GM19238 (cell line): ENCODE data around the gene THAP7.
"Not testable (repeated sequence)": the region's sequence is repeated elsewhere in the genome, so short reads cannot be mapped to it uniquely, and the experiment has no call there.

ENCODE experiments used
- DNase-seq: peaks from one replicate; pipeline ENCODE4 v3.0.0; 2011; ENCODE audit warnings: low spot score; ENCODE audit not compliant: insufficient read length

Gene THAP7

DNA sequence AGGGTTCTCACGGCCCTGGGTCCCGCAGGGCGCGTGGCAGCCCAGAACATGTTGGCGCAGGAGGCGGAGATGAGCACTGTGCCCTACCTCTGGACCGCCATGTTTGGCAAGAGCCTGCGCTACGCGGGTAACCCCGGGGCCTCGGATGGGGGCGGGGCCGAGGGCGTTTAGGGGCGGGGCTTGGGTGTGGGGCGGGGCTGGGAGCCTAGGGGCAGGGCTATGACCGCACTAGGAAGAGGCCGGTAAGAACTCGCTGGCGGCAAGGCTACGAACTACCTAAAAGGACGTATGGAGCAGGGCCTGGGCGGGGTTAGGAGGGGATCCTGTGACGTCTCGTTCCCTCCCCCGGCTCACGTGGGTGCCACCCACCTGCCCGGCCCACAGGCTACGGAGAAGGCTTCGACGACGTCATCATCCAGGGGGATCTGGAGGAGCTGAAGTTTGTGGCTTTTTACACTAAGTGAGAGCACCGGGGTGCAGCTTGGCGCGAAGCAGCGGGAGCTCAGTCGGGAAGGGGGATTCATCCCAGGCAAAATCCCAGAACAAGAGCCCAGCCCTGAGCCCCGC, 22.6 kb downstream of the THAP7 start:
- DNase-seq = no peak

DNA sequence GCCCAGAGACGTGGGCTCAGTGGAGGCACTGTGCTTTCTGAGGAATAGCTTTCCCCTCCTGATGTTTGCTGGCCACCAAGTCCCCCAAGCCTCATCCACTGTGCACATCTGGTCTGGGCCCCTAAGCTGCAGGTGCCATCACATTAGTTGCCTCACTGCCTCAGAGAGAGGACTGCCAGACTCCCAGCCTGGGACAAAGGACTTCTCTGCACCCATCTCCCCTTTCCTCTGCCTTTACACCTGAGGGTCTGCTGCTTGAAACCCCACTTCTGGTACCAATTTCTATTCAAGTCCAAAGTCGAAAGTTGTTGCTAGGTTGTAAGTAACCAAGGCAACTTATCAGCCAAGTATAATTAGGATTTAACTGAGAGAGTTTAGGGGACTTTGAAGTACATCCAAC, 23.5 kb downstream of the THAP7 start:
- DNase-seq = no peak

DNA sequence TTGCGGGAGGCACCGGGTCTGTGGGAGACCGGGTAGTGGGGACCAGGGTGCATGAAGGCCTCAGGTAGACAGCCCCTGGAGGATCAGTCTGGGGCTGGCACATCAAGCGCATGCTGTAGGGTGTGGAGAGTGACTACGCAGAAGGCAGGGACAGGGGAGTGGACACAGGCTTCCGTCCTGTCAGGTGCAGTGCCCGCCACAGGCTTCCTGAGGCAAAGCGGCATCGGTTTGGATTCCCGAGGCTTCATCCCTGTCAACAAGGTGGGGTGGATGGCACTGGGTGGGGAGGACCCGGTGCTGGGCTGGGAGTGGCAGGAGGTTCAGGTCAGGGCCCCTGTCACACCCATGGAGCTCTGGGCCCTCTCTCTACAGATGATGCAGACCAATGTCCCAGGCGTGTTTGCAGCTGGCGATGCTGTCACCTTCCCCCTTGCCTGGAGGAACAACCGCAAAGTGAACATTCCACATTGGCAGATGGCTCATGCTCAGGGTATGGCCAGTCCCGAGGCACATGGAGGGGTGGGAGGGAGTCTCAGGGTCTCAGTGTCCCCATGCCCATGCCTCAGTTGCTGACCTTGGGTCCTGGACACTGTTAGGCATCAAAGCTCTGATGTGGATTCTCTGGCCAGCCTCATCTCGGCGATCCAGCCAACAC, 24.3 kb downstream of the THAP7 start:
- DNase-seq = no peak

DNA sequence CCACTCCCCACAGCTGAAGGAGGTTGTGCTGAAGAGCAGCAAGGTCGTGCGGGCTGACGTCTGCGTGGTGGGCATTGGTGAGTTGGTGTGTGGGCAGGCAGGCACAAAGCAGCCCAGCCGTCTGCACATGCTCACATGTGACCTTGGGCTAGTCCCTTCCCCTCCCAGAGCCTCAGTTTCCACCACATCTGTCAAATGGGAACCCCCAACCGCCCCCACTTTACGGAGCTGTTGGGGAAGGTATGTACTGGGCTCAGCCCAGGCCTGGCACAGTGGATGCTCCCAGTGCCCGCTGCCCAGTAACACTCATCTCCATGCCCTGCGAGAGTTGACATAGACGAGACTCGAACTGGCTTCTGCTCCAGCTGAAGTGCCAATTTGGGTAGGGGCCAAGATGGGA, 24.9 kb downstream of the THAP7 start:
- no peak for DNase-seq

DNA sequence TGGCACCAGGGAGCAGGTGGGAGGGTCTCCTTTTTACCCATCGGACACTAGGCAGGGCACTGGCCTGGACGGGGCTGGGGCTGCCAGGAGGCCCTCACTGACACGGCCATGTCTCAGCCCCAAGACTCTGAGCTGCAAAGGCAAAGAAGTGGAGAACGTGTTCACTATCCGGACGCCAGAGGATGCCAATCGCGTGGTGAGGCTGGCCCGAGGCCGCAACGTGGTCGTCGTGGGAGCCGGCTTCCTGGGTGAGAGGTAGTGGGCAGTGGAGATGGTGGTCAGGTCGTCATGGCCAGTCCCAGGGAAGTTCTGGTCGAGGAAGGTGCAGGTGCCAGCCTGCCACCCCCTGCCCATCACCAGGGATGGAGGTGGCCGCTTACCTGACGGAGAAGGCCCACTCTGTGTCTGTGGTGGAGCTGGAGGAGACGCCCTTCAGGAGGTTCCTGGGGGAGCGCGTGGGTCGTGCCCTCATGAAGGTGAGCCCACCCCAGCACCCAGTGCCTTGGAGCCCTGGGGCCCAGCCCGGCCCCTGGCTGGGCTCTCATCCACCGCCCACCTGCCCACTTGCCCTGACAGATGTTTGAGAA, 25.5 kb downstream of the THAP7 start:
- no peak for DNase-seq

DNA sequence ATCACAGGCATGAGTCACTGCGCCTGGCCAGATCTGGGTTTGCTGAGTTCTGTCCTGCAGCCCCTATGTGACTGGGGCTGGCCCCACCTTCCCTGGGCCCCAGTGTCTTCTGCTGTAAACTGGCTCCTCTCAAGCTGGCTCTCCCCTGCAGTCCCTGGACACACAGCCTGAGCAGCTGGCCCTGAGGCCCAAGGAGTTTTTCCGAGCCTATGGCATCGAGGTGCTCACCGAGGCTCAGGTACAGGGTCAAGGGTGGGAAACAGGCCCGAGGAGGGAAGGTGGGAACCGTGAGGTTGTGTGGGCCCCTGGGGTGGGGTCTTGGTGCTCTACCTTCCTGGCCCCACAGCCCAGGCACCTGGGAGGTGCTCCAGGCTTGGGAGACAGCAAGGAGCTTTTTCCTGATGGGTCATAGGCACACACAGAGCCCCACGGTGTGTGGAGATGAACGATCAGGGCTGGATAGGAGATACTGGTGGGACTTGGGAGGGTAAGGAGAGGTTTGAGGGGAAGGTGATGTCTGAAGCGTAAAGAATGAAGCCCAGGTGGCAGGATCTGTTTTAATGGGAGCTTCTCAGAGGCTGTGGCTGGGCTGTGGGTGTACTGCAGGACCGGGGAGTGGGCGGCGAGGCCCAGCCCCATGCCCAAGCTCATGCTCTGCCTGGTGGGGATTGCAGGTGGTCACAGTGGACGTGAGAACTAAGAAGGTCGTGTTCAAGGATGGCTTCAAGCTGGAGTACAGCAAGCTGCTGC, 26.2 kb downstream of the THAP7 start:
- no peak for DNase-seq

DNA sequence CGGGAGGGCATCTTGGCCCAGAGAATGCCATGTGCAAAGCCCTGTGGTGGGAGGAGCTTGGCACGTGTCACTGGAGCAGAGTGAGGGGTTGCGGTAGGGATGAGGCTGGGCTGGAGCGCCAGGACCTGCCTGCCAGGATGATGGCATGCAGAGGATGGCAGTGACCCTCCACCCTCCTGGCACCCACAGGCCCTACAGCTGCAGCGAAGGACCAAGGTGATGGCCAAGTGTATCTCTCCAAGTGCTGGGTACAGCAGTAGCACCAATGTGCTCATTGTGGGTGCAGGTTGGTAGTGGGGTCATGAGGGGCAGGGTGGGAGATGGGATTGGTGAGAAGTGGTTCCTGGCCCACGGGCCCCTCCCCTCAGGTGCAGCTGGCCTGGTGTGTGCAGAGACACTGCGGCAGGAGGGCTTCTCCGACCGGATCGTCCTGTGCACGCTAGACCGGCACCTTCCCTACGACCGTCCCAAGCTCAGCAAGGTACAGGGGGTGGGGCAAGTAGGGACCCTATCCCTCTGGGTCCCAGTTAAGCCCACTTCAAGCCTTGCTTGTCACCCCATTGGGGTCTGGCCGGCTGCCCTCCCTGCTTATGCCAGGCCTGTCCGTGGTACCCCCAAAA, 27.5 kb downstream of the THAP7 start:
- DNase-seq = no peak

DNA sequence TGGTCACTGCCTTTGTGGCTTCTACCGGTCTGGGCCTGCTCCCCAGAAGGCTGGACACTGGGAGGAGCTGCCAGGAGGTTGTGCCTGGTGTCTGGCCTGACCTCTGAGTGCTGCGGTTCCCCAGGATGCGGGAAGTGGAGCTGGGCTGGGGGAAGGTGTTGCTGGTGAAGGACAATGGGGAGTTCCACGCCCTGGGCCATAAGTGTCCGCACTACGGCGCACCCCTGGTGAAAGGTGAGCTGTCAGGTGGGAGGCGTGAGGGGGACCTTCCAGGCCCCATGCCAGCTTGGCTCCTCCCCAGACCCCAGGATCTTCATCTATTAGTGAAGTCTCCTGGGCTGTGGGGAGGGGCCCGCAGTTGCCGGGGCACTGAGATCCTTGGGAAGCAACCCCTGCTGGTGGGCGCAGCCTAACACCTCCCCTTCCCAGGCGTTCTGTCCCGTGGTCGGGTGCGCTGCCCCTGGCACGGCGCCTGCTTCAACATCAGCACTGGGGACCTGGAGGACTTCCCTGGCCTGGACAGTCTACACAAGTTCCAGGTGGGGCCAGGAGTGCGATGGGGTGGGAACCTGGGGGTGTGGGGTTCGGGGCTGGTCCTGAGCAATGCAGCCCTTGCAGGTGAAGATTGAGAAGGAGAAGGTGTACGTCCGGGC, 28.2 kb downstream of the THAP7 start:
- no peak for DNase-seq

DNA sequence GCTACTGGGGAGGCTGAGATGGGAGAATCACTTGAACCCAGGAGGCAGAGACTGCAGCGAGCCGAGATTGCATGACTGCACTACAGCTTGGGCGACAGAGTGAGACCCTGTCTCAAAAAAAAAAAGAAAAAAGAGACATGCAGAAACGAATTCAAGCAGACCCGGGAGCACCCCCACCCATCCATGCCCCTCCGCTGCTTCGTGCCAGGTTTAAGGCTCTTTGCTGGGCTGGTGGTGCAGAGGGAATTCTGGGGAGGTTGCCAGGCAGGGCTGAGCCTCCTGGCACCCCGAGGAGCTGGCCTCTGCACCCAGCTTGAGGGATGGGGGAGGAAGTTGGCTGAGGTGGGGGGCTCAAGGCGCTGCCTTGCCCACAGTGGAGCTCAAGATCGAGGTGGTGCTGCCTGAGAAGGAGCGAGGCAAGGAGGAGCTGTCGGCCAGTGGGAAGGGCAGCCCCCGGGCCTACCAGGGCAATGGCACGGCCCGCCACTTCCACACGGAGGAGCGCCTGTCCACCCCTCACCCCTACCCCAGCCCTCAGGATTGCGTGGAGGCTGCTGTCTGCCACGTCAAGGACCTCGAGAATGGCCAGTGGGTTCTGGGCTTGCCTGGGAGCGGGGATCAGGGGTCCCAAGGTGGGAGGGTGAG, 28.9 kb downstream of the THAP7 start:
- no peak for DNase-seq

DNA sequence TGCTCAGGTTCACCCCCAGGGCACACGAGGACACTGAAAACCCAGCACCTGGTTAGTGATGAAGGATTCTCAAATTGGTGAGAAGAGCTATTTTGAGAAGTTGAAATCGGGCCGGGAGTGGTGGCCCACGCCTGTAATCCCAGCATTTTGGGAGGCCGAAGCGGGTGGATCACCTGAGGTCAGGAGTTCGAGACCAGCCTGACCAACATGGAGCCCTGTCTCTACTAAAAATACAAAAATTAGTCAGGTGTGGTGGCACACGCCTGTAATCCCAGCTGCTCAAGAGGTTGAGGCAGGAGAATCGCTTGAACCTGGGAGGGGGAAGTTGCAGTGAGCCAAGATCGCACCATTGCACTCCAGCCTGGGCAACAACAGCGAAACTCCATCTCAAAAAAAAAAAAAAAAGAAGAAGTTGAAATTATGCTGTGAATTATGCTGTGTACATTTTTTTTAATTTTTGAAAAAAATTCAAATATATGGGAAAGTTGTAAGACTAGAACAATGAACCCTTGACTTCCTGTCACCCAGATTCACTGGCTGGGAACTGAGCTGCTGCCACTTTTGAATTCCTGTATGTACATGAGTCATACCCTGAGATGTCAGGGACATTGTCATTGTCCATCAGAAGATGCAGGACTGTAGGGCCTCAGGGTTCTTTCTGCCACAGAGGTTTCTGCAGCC, 29.8 kb downstream of the THAP7 start:
- not testable (repeated sequence) for DNase-seq

DNA sequence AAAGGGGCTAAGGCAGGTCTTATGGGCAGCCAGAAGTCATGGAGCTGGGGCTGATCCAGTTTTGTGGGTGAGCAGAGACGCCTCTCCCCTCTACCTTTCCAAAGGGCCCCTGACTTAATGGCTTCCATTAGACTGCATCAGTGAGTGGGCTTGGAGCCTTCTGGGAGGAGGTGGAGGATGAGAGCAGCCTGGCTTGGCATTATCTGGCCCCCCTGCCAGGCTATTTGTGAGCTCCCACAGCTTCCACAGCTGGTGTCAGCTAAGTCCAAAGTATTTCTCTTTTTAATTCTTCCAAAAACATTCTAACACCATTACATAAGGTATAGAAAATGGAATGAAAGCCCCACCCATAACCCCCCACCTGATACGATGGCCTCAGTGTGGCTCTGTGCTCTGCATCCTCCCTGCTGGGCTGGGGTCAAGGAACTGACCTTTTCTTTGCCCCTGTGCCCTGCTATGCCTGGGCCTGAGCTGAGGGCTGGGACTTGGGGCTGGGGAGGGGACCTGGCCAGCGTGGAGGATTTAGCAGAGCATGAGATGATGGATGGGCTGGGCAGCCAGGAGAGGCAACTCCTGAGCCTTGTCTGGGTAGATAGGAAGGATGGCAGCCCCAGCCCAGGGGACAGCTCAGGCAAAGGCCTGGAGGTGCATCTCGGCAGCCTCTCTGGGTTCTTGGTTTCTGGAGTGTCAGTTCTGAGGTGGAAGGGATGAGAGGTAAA, 30.8 kb downstream of the THAP7 start:
- no peak for DNase-seq

DNA sequence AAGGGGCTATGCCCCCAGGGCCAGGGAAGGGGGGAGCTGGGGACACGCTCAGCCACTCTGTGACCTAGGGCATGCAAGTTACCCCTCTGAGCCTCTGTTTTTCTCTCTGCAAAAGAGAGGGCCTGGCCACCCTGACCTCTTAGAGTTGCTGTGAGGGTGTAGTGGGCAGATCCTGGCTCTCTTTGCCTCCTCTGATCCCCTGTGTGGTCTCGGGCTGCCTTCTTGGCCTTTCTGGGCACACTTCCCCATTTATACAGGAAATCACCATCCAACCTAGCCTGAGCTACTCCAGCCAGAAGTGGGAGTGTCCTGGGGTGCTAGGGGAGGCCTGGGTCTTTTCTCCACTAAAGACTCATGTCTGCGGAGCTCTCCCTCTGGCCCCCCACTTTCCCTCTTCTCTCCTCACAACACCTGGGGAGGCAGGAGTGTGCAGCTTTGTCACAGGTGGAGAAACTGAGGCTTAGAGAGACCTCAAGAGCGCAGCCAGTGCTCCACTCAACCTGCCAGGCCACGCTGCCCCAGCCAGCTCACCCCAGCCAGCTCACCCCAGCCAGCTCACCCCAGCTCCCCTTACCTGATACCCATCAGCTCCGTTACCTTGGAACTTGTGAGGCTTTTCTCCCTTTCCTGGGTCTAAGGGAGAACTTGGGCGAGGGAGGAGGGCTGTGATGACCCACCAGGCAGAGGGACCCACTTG, 33.5 kb downstream of the THAP7 start:
- DNase-seq = no peak

DNA sequence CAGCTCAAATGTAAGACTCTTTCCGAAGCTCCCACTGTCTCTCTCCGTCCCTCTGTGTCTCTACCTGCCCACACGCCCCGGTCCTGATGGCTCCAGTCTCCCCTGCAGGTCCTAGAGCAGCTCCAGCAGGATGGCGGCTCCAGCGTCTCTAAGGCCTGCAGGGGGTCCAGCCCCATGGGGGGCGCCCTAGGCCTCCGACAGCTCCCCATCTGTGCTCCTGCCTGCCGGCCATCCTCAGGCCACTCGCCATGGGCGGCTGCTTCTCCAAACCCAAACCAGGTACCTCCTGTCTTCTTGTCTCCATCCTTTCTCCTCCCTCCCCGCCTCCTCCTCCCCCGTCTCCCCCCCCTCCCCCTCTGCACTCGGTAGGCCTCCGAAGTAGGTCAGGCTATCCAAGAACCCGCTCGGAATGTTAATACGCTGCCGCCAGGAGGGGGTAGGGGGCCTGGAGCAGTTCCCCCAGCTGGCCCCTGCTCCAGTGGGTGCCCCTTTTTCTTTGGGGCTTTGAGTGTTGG, 34.2 kb downstream of the THAP7 start:
- DNase-seq = no peak

DNA sequence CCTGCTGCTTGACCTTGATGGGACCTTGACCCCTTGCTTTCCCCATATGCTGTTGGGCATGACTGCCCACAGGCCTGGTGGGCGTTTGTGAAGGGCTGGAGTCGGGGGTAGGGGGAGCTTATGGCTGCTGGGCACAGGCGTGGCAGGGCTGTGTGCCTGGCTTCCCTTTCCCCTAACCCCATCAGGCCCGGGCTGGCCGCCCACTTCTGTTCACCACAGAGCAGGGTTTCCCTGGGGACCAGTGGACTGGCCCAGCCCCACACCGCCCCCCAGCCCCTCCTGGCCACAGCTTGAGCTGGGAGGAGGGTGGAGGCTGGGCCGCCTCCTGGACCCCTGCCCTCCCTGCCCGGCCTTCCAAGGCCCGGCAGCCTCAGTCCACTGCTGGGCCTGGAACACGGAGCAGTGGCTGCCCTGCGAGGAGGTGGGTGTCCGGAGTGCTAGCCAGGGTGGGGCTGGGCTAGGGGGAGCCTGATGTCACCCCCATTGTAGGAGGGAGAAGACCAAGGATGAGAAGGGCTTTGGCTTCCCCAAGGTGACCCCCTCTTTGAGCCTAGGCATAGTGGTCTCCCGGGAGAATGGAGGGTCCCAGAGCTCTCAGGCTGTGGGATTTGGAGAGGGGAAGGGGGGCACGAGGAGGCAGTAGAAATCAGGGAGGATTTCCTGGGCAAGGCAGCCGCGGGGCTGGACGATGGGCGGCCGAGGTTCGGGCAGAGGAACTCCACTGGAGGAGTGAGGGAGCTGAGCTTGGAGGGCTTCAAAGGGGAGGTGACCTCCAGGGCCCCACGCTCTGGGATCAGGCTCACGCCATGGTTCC, 34.8 kb downstream of the THAP7 start, which contains the start of gene AIFM3:
Gene AIFM3, plus strand, starts transcription at position 373 of the 814 bp plus-strand sequence. CDS start 690 bp downstream, outside the sequence.
- no peak for DNase-seq

DNA sequence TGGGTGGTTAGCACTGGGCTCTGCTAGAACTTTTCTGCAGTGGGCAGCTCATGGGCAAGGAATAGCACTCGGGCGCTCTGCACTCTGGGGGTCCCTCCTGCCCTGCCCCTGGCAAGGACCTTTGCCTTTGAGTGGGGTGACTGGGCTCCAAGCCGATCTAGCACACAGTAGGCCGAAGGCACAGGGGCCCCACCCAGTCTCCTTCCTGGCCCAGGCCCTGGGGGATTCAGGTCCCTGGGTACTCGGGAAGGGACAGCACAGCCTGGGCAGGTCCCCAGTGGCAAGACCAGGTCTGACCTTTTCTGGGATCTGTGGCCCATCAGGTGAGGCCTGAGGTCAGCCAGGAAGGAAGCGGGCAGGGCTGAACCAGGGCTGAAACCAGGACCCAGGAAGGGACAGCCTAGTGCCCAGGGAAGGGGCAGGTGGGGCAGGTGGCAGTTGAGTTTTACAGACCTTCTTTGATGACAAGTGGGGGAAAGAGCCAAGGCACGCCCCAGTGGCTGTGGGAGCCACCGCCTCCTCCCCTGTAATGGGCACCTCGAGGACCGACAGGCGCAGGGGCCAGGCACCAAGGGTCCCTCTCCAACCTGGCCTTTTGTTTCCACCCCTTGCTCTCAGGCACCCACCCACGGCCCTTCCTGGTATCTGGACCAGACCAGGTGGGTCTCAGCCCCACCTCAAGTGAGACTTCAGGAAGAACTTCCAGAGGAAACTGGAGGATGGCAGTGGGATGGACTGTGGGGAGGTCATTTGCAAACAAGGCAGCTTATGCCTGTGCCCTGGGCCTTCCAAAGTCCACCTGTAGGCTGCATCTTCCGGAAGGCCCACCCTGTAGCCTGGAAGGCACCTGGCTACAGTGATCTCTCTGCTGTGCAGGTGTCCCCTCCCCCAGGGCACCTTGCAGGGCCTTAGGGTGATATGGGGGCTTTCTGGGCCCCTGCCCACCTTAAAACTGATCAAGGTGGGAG, 35.7 kb downstream of the THAP7 start:
- DNase-seq = no peak

DNA sequence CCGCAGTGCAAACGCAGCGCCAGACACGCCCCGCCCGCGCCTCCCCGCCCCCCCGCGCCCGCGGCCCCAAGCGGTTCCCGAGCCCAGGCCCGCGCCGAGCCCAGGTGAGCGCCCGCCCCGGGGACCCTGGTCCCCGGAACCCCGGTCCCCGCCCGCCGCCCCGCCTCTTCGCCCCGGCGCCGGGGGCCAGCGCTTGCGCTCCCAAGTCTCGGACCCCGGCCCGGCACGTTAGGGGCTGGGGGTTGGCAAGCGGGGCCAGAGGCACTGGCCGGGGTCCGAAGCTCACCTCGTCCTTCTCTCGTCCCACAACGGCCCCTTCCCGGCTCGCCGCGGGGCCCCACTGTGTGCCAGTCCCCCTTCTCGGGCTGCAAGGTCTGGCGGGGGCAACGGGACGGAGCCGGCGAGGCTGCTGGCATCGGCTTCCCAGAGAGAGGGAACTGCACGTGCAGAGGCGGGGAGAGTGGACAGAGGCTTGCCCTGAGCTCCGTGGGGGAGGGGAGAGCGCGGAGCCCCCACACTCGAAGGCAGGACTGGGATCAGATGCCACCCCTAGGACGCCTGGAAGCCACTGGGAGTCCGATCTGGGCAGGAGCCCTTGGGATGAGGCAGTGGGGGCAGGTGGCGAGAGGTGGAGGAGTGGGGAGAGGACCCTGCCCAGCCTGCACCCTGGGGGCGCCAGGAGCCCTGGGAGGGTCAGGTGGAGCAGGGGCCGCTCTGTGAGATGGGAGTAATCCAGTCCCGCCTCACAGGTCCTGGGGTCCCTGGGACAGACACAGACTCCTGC, 36.6 kb downstream of the THAP7 start:
- no peak for DNase-seq
